NCI-H2107 treated with DMSO at 0.1 percent for 48 hours (cell line): Measurements from ENCODE around the gene FNDC5.

Source experiments
- DNase-seq: peaks from one replicate; lab custom pipeline; 2025; ENCODE audit not compliant: unreplicated experiment; lab: John Stamatoyannopoulos, UW

The FNDC5 gene

DNA sequence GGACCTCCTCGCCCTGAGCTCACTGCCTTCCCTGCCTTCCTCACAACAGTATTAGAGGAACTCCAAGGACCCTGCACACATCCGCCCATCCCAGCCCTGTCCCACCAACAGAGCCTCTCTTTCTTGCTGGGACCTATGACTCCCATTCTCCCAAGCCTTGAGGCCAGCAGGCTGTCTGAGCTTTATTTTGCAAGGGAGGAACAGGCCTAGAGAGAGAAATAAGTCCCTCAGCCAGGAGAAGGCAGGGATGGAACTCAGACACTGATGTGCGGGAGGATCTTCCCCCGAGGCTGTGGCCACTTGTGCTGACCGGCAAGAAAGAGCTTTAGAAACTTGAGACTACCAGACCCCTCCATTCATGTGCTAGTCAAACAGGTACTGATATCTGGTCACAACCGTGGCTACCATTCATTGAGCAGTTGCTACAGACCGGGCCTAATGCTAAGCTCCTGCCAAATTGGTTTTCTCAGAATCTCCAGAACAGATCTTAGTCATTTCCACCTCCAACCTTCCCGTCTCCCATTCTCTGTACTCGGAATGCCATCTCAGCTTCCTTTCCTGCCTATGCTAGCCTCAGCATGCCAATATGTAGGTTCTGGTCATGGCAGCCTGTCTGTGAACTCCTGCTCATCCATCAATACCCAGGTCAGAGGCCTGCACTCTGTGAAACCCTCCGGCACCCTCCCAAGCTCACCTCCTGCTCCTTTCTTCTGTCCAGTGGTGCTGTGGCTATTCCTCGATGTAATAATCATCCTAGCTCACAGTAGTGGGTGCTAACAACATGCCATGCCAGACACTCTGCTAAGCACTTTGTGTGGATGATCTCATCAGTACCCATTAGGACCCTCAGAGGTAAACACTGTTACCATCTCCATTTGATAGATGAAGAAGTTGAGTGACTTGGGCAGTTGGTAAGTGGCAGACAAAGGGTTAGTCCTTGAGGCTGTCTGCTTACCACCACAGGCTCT is 26.7 kb upstream of the FNDC5 start:
- DNase-seq: no peak

DNA sequence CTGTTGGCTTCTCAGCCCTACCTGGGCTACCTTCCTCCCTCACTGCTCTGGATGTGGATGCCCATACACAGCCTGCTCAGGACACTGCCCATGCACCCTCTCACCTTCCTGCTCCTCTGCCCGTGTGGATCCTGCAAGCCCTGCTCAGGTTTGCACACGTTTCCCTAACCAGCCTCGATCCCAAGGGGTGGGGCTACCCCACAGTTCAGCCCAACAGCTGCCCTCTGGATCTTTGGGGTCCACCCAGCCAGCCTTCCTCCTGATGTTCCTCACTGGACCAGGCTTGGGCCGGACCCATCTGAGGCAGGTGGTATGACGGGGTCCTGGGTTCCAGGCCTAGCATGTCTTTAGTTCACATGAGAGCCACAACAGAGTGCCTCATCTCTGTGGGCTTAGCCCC is 25.7 kb upstream of the FNDC5 start:
- no peak for DNase-seq

DNA sequence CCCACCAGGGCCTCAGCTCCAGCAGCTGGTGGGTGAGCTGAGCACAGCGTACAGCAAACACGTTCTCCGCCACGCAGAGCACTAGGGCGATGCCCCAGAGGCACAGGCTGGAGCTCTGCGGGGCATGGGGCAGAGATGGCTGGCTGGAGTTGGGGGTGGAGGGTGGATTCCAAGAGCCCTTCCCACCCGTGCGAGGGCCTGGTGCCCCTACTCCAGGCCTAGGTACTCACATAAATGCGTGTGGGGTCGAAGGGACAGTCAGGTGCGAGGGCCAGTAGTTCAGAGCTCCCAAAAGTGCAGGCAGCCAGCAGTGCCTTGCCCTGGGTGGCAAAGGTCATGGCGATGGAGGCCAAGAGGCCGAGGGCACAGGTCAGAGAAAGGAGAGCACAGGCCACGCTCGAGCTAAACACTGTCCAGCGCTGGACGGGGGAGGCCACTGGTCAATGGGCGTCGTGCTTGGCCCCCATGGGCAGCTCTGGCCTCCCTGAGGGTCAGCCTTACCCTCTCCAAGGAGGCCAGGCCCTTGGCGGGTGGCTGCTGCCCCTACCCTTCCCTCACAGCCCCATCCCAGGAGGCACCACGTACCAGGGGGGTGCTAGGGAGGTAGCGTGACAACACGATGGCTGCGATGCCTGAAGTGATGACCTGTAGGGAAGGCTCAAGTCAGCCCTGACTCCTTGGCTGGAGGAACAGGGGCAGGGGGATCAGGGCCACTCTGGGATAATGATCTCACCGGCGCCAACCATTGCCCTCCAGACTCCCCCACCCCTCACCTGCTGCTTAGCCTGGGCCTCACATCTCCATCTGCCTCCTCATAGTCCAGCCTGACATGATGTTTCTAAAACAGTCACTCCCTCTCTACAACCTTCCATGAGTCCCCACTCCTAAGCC is 24.9 kb upstream of the FNDC5 start:
- no peak for DNase-seq

DNA sequence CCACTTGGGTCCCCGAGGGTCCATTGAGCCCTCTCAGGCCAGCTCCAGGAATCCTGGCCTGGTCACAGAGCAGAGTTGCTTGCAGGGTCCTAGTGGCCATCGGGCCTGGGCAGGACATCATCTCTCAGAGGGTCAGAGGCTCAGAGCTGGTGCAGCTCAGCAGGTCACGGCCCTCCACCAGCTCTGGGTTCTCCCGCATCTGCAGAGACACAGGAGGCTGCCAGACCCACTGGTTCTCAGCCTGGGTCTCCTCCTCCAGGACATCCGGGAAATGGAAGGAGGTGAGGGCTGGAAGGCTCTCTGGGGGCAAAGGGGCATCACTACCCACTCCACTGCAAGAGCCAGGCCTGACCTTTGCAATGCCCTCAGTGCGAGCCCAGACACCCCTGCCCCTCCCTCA is 24.0 kb upstream of the FNDC5 start:
- DNase-seq: no peak

DNA sequence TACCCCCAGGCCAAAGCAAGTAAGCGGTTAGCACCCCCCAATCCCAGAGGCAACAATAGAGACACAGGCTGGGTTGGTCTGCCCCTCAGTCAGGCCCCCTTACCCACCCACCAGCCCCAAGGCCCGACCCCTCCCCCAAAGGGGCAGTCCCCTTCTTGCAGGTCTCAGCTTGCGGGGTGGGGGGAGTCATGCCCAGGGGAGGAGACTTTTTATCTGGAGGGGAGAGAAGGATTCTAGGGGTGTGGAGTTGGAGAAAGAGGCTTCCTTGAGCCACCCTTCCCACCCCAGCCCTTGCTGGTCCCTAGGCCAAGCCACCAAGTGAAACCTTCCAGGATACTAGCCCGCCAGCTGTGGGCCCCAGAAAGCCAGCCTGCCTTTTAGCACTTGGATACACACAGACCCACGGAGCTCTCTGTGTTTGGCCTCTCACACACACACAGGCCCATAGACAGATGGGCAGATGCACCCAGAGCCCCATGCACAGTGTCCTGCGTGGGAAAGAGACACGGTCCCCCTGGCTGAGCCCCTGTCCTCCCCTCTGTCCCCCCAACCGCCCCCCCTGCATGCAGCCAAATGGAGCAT is 23.4 kb upstream of the FNDC5 start:
- no peak for DNase-seq

DNA sequence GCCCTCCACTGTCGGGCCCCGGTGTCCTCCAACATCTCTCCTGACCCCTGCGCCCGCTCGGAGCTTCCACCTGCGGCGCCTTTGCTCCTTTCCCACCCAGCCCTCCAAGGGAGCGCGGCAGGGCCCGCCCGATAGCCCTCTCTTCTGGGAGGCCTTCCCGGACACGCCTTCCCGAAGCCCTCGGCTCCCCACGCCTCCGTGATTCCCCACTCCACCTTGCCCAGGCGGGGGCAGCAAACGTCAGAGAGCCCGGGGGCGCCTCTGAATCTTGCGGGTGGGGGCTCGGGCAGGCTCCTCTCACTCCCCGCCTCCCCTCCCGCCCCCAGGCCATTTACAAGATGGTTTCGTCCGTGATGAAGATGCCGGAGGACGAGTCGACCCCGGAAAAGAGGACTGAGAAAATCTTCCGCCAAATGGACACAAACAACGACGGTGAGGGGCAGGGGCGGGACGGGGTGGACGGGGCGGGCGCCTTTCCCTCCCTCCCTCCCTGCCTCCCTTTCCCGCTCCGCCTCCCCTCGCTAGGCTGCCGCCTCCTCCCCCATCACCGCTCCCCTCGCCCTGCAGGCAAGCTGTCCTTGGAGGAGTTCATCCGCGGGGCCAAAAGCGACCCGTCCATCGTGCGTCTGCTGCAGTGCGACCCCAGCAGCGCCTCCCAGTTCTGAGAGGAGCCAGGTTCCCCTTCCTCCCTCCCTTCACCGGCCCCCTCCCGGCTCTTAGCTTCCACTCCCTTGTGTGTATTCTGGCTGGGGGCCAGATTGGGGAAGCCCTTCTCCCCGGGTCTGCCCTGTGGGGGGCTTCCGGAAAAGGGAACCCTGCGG is 22.7 kb upstream of the FNDC5 start:
- DNase-seq: no peak

DNA sequence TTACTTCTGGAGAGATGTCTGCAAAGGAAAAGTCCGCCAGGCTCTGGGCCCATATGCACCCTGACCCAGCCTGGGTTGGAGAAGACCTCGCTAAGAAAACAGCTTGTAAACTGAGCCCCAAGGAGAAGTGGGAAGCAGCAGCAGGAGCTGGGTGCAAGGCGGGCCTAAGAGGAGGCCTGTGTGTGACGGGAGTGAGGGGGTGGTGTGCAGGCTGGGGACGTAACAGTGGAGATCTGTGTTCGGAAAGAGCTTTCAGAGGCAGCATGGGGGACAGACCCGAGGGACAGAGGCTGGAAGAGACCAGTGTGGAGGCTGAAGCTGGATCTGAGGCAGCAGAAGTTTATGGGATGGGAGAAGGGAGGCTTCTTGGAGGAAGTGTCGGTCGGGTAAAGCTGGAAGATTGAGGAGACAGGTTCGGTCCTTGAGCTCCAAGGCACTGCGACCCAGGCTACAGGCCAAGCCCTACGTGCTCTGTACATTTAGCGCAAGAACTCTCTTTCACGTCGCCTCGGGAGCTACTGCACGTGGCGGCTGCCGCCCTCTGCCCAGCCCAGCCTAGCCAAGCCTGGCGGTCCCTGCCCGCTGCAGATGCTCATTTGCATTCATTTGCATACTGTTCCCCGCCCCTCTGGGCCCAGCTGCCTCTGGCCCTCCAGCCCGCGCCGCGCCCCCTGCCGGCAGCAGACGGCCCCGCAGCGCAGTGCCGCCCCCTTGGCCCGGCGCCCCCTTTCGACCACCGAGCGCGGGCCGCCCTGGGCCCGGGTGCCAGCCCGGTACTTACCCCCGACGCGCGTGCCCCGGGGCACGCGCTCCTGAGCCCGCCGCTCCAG is 21.9 kb upstream of the FNDC5 start:
- no peak for DNase-seq

DNA sequence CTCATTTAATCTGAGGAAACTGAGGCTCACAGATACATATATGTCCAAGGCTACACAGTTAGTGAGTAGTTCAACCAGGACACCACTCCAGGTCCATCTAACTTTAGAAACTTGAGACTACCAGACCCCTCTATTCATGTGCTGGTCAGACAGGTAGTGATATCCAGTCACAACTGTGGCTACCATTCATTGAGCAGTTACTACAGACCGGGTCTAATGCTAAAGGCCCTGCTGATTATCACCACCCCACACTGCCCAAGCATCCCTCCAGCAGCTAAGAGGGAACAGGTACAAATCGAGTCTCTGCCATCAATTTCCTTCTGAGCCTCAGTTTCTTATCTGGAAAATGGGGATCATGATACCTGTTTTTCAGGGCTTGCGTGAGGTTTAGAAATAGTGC is 20.9 kb upstream of the FNDC5 start:
- no peak for DNase-seq

DNA sequence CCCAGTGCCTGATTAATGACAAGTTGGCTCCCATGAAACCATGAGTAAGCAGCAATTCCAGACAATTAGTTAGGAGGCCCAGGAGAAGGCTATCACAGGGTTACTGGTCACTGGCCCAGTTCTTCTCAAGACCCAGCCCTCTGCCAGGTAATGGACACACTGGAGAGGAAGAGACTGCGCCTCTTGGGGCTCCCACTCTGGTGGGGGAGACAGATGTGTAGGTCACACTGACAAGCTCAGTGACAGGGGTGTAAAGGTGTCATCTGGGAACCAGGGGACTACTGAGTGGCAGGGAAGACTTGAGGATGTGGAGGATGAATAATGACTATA is 20.5 kb upstream of the FNDC5 start:
- no peak for DNase-seq

DNA sequence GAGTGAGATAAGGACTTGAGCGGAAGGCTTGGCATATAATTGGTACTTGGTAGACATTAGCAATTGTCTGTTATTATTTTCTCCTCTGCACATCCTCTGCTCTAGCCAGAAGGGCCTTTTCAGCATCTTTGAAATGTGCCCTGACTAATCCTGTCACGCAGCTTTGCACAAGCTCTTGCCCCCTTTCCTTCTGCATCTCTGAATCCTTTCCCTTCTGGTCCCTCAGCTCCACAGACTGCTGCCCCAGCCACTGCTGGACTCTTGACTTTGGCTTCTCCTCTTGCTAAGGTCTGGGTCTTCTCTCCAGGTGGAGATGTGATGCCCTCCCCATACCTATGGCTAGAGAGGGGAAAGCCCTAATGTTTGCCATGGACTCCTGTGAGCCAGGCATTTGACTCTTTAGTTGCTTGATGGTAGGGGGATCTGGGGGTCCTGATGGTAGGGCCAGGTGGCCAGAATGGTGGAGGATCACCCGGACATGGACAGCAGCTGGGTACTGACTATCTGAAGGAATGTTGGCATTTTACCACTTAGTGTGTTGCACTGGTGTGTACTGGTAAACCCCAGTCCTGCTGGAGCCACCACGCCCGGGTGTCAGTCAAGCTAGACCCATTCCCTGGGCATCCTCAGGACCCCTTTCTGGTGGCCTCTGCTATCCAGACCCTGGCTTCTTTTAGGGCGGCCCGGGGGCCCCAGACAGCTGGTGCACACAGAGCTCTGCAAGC is 20.0 kb upstream of the FNDC5 start:
- no peak for DNase-seq

DNA sequence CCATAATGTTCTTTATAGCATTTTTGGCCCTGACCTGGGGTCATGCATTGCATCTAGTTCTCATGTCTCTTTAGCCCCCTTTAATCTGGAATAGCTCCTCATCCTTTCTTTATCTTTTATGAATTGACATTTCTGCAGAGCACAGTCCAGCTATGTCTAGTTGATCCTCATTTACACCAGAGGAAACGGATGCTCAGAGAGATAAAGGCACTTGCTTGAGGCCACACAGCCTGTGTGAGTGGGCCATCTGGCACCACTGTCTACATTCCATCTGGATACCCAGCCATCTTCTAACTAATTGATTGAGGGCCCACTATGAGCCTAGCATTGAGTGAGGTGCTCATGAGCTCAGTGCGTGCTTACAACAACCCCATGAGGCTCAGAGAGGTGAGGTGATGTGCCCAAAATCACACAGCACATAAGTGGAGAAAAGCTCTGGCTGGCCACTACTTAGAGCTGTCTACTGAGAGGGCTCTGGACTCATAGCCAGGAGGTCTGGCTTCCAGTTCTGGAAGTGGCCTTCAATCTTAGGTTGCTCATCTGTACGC is 19.1 kb upstream of the FNDC5 start:
- DNase-seq: no peak

DNA sequence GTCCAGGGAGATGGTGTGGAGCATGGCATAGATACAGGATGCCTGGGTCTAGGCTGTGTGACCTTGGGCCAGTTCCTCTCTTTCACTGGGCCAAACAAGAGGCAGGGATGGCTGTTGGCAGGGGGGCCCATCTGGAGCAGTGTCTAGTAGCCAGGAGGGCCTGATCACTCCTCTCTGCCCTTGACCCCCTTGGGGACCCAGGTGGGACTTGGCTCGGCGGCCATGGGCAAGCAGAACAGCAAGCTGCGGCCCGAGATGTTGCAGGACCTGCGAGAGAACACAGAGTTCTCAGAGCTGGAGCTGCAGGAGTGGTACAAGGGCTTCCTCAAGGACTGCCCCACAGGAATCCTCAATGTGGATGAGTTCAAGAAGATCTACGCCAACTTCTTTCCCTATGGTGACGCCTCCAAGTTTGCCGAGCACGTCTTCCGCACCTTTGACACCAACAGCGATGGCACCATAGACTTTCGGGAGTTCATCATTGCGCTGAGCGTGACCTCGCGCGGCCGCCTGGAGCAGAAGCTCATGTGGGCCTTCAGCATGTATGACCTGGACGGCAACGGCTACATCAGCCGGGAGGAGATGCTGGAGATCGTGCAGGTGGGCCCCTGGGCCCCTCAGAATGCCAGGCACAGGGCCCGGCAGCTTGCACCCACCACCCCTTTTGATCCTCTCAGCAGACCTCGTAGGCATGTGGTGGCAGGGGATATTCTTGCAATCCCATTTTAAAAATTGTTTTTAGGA is 18.1 kb upstream of the FNDC5 start:
- DNase-seq: no peak

DNA sequence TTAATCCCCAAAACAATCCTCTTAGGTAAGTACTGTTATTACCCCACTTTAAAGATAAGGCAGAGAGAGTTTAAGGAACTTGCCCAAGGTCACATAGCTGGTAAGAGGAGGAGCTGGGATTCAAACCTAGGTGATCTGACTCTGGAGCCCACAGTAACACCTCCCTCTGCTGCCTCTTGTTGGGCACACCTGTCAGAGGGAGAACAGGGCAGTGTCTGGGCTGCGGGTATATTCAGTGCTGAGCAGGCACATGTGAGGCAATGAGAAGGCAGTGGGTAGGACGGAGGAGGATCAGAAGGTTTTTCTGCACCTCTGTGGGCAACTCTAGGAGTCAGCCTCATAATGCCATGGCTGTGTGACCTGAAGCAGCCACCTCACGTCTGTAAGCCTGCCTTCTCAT is 17.4 kb upstream of the FNDC5 start:
- DNase-seq: no peak

DNA sequence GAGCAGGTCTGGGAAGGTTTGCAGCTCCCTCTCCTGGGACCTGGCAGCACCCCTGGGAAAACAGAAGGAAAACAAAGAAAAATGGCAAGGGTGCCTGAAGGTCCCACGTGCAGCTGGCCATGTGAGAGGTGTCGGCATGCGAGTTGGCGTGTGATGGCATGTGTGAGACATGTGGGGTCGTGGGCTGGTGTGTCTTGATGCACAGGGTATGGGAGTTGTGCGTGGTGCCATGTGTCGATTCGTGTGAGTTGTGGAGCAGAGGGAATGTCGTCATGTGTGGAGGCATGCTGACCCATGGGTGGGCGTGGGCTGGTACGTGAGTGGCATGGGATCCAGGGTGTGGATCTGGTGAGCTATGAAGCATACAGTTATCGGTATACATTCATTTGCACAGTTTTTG is 16.9 kb upstream of the FNDC5 start:
- DNase-seq: no peak

DNA sequence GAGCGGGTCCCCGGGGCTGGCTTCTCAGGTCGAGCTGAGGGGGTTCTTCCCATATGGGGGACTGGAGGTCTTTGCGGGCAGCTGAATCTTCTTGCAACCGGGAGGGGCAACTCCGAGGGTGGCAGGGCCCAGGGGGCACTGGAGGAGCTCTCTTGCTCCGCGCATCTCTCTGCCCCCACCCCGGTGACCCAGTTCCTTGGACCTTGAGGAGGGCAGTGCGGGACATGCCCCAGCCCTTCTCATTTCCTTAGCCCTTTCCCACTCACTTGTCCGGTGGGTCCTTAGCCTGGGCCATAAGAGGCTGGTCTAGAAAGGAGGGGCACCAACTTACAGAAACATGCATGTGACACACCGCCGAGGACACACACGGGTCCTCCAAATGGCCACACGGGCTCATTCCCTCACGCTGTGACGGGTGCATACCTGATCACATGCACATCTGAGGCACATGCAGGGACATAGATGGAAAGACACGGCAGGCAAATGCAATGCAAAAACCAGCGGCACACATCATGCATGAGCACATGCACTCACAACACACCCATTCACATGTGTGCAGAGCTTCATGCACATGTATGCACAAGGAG is 16.2 kb upstream of the FNDC5 start:
- DNase-seq: no peak

DNA sequence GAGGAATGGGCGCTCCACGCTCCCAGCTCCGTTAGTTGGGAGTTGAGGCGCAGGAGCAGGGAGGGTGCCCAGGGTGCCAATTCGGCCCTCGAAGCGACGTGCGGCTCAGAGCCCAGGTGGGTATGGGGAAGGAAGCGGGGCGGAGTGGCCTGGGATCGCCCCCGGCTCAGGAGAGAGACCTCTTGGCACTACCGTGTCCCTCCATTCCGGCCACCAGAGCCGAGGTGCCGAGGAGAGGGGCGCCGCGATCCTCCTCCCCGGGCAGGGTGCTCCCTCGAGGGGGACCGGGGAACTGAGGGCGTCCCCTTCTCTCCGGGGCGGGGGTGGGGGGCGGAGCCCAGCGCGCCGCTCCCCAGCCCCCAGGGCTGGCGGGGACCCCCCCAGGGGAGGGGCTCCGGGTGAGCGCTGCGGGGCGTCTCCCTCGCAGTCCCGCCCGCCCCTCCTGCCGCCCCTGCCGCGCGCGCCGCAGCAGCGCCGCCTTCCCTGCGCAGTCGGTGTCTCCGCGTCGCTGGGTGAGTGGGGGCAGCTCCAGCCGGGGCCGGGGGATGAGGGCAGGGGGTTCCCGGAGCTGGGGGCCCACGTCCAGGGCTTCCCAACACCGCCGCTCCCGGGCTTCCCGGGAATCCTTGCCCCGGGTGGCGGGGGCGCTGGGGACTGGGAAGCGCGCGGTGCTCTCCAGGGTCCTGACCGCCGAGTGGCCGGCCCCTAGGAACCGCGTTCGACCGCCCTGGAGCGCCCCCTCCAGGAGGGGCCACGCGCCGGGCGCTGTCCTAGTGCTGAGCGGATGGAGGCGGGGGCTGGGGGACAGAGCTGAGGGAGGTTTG is 15.5 kb upstream of the FNDC5 start, which contains the start of gene HPCA:
HPCA (plus strand) TSS at position 488 of the 824 bp plus-strand sequence. CDS start 2,408 bp downstream, outside the sequence.
- no peak for DNase-seq

DNA sequence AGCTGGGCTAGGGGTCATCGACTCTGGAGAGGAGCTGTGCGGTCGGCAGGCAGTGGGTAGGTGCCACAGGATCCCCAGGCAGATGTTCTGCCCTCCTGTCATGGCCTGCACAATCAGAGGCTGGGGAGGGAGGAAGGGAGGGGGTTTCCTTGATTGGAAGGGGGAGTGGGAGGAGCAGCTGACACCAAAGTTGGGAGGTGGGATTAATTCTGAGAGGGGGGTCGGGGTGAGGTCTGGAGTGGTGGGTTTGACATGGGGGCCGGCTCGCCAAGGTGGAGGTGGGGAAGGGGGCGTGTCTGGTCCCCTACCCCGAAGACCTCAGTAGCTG is 14.9 kb upstream of the FNDC5 start:
- no peak for DNase-seq
